Caco-2 (cell line): Measurements from ENCODE around the gene SCGN. TPM values are rescaled to one million over a fixed set of nuclear protein-coding genes. Genes with fewer than 3 reads are reported as not detected.

Experiments
- BruUV-seq: library from RNA; stranded (reverse); fragments of 400-500 nt; replicated peaks from 2 replicates; lab custom pipeline; 2021; lab: Mats Ljungman, UMichigan
- CTCF ChIA-PET: fragments of 300-600 bp; sonication (Branson Sonifier 250); formaldehyde crosslinking; loops from one replicate; lab custom pipeline; 2022; ENCODE audit warnings: antibody characterized with exemption; lab: Charles Lee
- POLR2A ChIA-PET: fragments of 300-600 bp; sonication (Branson Sonifier 250); formaldehyde crosslinking; loops from one replicate; lab custom pipeline; 2022; ENCODE audit warnings: antibody characterized with exemption; lab: Charles Lee
- DNase-seq, 2 experiments: peaks; one replicate each; pipeline versions ENCODE4 v3.0.0 to v3.0.0-alpha.2; 2020 to 2022
- H3K27me3 ChIP-seq: replicated peaks from 2 replicates; pipeline ENCODE4 v1.6.0; 2011; ENCODE audit warnings: low read length; ENCODE audit not compliant: control insufficient read depth, insufficient read depth
- H3K36me3 ChIP-seq: 2 replicates; pipeline ENCODE4 v1.5.1; 2011; ENCODE audit warnings: low read length; ENCODE audit not compliant: control insufficient read depth, insufficient read depth
- H3K4me1 ChIP-seq: fragments of 250-450 bp; sonication (Bioruptor Pico); 2 replicates; pipeline ENCODE4 v1.5.1; 2020; ENCODE audit warnings: mild to moderate bottlenecking
- H3K4me3 ChIP-seq: 2 replicates; pipeline ENCODE4 v1.5.1; 2011; ENCODE audit warnings: low read depth, mild to moderate bottlenecking, control low read depth, low read length
- H3K9me3 ChIP-seq: fragments of 250-450 bp; sonication (Bioruptor Pico); 2 replicates; pipeline ENCODE4 v1.5.1; 2020; ENCODE audit warnings: mild to moderate bottlenecking, moderate library complexity
- H3K27ac Mint-ChIP-seq: one replicate; pipeline ENCODE4 v1.8.0; 2022; ENCODE audit warnings: mixed read lengths; ENCODE audit not compliant: unreplicated experiment
- H3K27me3 Mint-ChIP-seq: one replicate; pipeline ENCODE4 v1.8.0; 2022; ENCODE audit warnings: mixed read lengths; ENCODE audit not compliant: insufficient read depth, unreplicated experiment
- H3K36me3 Mint-ChIP-seq: one replicate; pipeline ENCODE4 v1.8.0; 2022; ENCODE audit warnings: mild to moderate bottlenecking, mixed read lengths; ENCODE audit not compliant: insufficient read depth, unreplicated experiment
- H3K4me1 Mint-ChIP-seq: one replicate; pipeline ENCODE4 v1.8.0; 2022; ENCODE audit warnings: low read depth, mixed read lengths; ENCODE audit not compliant: unreplicated experiment
- H3K4me3 Mint-ChIP-seq: one replicate; pipeline ENCODE4 v1.8.0; 2022; ENCODE audit warnings: mild to moderate bottlenecking, moderate library complexity, mixed read lengths; ENCODE audit not compliant: unreplicated experiment
- H3K9me3 Mint-ChIP-seq: one replicate; pipeline ENCODE4 v1.8.0; 2022; ENCODE audit warnings: mixed read lengths; ENCODE audit not compliant: unreplicated experiment
- CTCF ChIP-seq, 2 experiments: fragments of 200-600 bp in 1 of 2; IDR thresholded peaks; 1 replicate in 1 of 2; 2 replicates in 1 of 2; pipeline versions ENCODE4 v1.5.1 to v1.8.0; 2011 to 2022; ENCODE audit warnings: antibody characterized with exemption in 1 of 2, control low read depth in 1 of 2, inconsistent platforms in 1 of 2, low read depth in 1 of 2, low read length in 1 of 2, mild to moderate bottlenecking in 1 of 2, moderate library complexity in 1 of 2; ENCODE audit not compliant: insufficient read depth in 1 of 2, severe bottlenecking in 1 of 2, unreplicated experiment in 1 of 2
- intact Hi-C: fragments of 100-400 bp; cut with micrococcal nuclease; formaldehyde crosslinking; loops from one replicate; pipeline ENCODE4 v1.10.0; 2022; ENCODE audit not compliant: unreplicated experiment
- total RNA-seq: library from RNA; stranded (reverse); gene quantifications from 2 replicates; pipeline ENCODE4 v1.2.3, GENCODE V29; 2022

SCGN gene
- total RNA-seq, 1 experiment from 2014 or later, result 7.7 TPM

GRCh38 chr6:25750906-25751305 is 98.9 kb downstream of the SCGN start:
- CTCF ChIA-PET, result no interaction called here
- Mint-ChIP-seq H3K4me1 (peaks cover 27% of the 10 kb centered on the region), H3K27me3 (no peaks in the 10 kb centered on the region), H3K36me3 (no peaks in the 10 kb centered on the region), H3K4me3 (no peak overlapping the region), H3K27ac (no peak overlapping the region), H3K9me3 (no peaks in the 10 kb centered on the region)
- H3K9me3 ChIP-seq, result peaks cover 2% of the 10 kb centered on the region; the same call in 1 of the 2 replicates
- POLR2A ChIA-PET, result no interaction called here
- no TSS peak for BruUV-seq
- TF ChIP-seq CTCF (IDR thresholded peaks at IDR 0.05; ENCODE audit: insufficient read depth in 1 of 2, low read depth in 1 of 2, low read length in 1 of 2, severe bottlenecking in 1 of 2, unreplicated experiment in 1 of 2), result no peak
- H3K36me3 ChIP-seq, result no peaks in the 10 kb centered on the region
- no peak for DNase-seq
- intact Hi-C loops, result no loop called here
- no peak overlapping the region for H3K4me3 ChIP-seq
- H3K4me1 ChIP-seq, result peaks cover 24% of the 10 kb centered on the region
- H3K27me3 ChIP-seq, result no peaks in the 10 kb centered on the region

Other genes with a start within 250 kb of the SCGN start
- 0.36 and 0.37 TPM in 2 replicates for gene SLC17A4, start 102.5 kb downstream of the SCGN start, total RNA-seq
- gene SLC17A1, start 179.8 kb downstream of the SCGN start, total RNA-seq, result not detected in 2 replicates
- not detected in 2 replicates for gene SLC17A3, start 222.0 kb downstream of the SCGN start, total RNA-seq